ENCODE data around the gene EPB41L4B. TPM values are rescaled to one million over a fixed set of nuclear protein-coding genes. Genes with fewer than 3 reads are reported as not detected.
"Not testable (repeated sequence)": the region's sequence is repeated elsewhere in the genome, so short reads cannot be mapped to it uniquely, and the experiment has no call there.

EPB41L4B gene
- total RNA-seq = 3.7 to 5.4 TPM (median 4.1 TPM) in 3 replicates
- long read RNA-seq, full-length matches to known transcripts = 16 of 17 reads
- long read RNA-seq, partial matches to known transcripts = 0 of 17 reads
- long read RNA-seq, other reads (novel, unspliced or antisense) = 1 of 17 reads

DNA sequence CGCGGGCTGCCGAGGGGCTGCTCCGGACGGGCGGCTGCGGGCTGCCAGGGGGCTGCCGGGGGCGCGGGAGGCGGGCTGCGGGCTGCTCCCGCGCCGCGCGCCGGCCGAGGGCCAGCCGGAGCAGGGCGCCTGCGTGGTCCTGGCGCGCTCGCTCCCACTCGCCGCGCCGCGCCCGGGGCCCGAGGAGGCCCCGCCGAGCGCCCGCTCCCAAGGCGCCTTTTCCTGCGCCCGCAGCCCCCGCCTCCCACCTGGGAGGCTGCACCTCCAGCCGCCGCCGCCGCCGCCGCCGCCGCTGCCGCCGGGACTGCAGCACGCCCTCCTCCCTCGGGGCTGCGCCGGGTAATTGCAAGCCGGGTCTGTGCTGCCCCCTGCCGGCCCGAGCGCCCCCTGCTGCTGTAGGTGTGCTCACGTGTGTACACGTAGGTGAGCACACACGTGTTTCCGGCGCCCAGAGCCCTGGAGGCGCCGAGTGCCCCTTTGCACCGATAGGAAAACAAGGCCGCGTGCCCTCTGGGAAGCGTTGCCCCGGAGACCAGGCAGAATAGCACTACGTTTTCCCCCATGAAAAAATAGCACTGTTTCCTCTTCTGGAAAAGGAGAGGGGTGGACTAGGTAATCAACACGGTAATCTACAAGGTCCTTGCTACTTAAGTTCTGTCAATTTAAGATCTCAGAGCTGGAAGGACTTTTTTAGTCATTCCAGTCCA, at the start of gene EPB41L4B:
EPB41L4B (minus strand) TSS at position 318 of the 707 bp plus-strand sequence. CDS start 613 bp downstream, outside the sequence.
- DNase-seq (ENCODE audit: low spot score) = peak; percentile 94
- H3K36me3 Mint-ChIP-seq (ENCODE audit: low read depth) = no peaks in the 10 kb centered on the region
- peak within 1 kb of the TSS; percentile 73 for H3K4me3 Mint-ChIP-seq (ENCODE audit: unreplicated experiment)
- no peaks in the 10 kb centered on the region for H3K9me3 Mint-ChIP-seq (ENCODE audit: low read depth)
- peak within 1 kb of the TSS; percentile 5 for H3K27ac Mint-ChIP-seq (ENCODE audit: unreplicated experiment)
- no peaks in the 10 kb centered on the region for H3K27me3 Mint-ChIP-seq (ENCODE audit: low read depth)
- peak; percentile 99 for TF ChIP-seq CTCF (IDR thresholded peaks at IDR 0.05)
- H3K4me1 Mint-ChIP-seq (ENCODE audit: low read depth) = peaks cover 21% of the 10 kb centered on the region

- H3K9me3 Mint-ChIP-seq (ENCODE audit: low read depth) = peaks cover 9% of the 10 kb centered on the region
- no peak overlapping the region for H3K27ac Mint-ChIP-seq (ENCODE audit: unreplicated experiment)
- H3K27me3 Mint-ChIP-seq (ENCODE audit: low read depth) = peaks cover 2% of the 10 kb centered on the region
- DNase-seq (ENCODE audit: low spot score) = no peak
- no peaks in the 10 kb centered on the region for H3K4me1 Mint-ChIP-seq (ENCODE audit: low read depth)
- TF ChIP-seq CTCF (IDR thresholded peaks at IDR 0.05) = no peak
- no peak overlapping the region for H3K4me3 Mint-ChIP-seq (ENCODE audit: unreplicated experiment)
- H3K36me3 Mint-ChIP-seq (ENCODE audit: low read depth) = peaks cover 2% of the 10 kb centered on the region
Observed at GRCh38 chr9:109369285-109369684, 48.4 kb upstream of the EPB41L4B start.

DNA sequence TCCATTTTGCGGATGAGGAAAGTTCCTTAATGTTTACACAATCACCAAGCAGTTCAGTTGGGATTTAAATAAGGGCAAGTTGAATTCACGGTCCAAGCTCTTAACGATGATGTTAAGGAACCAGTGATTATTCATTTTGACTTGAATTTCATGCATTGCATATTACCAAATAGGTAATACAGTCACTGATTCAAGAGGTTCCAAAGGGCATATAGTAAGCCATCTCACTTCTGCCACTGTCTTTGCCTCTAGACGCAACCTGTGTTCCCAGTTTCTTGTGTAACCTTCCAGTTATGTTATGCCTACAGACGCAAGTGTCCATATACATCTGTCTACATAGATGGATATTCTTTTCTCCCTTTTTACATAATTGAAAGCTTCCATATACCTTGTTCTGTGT, 39.9 kb upstream of the EPB41L4B start:
- DNase-seq (ENCODE audit: low spot score) = no peak
- TF ChIP-seq CTCF (IDR thresholded peaks at IDR 0.05) = no peak
- H3K4me1 Mint-ChIP-seq (ENCODE audit: low read depth) = no peaks in the 10 kb centered on the region
- H3K27me3 Mint-ChIP-seq (ENCODE audit: low read depth) = peaks cover 9% of the 10 kb centered on the region
- no peak overlapping the region for H3K4me3 Mint-ChIP-seq (ENCODE audit: unreplicated experiment)
- no peaks in the 10 kb centered on the region for H3K9me3 Mint-ChIP-seq (ENCODE audit: low read depth)
- no peak overlapping the region for H3K27ac Mint-ChIP-seq (ENCODE audit: unreplicated experiment)
- no peaks in the 10 kb centered on the region for H3K36me3 Mint-ChIP-seq (ENCODE audit: low read depth)

GRCh38 chr9:109358968-109359603, 38.2 kb upstream of the EPB41L4B start:
- not testable (repeated sequence) for H3K27ac Mint-ChIP-seq (ENCODE audit: unreplicated experiment); DNase-seq (ENCODE audit: low spot score); H3K27me3 Mint-ChIP-seq (ENCODE audit: low read depth); H3K36me3 Mint-ChIP-seq (ENCODE audit: low read depth); H3K4me1 Mint-ChIP-seq (ENCODE audit: low read depth); H3K4me3 Mint-ChIP-seq (ENCODE audit: unreplicated experiment); H3K9me3 Mint-ChIP-seq (ENCODE audit: low read depth)

GRCh38 chr9:109355564-109356297, 34.9 kb upstream of the EPB41L4B start:
- no peak for DNase-seq (ENCODE audit: low spot score)
- peaks cover 11% of the 10 kb centered on the region for H3K27me3 Mint-ChIP-seq (ENCODE audit: low read depth)

More at GRCh38 chr9:109355564-109356297, 34.9 kb upstream of the EPB41L4B start:
- no peak overlapping the region for H3K27ac Mint-ChIP-seq (ENCODE audit: unreplicated experiment)
- H3K4me1 Mint-ChIP-seq (ENCODE audit: low read depth) = no peaks in the 10 kb centered on the region
- H3K4me3 Mint-ChIP-seq (ENCODE audit: unreplicated experiment) = no peak overlapping the region
- no peak for TF ChIP-seq CTCF (IDR thresholded peaks at IDR 0.05)
- H3K36me3 Mint-ChIP-seq (ENCODE audit: low read depth) = no peaks in the 10 kb centered on the region
- H3K9me3 Mint-ChIP-seq (ENCODE audit: low read depth) = no peaks in the 10 kb centered on the region

Measured in chondrocyte (in vitro differentiated cells).